ENCODE data around the gene SUPT3H. TPM values are rescaled to one million over a fixed set of nuclear protein-coding genes. Genes with fewer than 3 reads are reported as not detected.

SUPT3H gene
- total and polyA plus RNA-seq, 2 of the 13 experiments (the other 11 are each of a cell fraction or from before 2014, with no cell fraction given): 11.9 to 36.1 TPM

- TF ChIP-seq, protein P1, sequence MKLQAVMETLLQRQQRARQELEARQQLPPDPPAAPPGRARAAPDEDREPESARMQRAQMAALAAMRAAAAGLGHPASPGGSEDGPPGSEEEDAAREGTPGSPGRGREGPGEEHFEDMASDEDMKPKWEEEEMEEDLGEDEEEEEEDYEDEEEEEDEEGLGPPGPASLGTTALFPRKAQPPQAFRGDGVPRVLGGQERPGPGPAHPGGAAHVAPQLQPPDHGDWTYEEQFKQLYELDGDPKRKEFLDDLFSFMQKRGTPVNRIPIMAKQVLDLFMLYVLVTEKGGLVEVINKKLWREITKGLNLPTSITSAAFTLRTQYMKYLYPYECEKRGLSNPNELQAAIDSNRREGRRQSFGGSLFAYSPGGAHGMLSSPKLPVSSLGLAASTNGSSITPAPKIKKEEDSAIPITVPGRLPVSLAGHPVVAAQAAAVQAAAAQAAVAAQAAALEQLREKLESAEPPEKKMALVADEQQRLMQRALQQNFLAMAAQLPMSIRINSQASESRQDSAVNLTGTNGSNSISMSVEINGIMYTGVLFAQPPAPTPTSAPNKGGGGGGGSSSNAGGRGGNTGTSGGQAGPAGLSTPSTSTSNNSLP (IDR thresholded peaks at IDR 0.05; ENCODE audit: low read depth, low read length): peak; percentile 71
- TF ChIP-seq SPEN (CRISPR knock-in tag; IDR thresholded peaks at IDR 0.05; ENCODE audit: low read depth) (0 out of 2 replicates have a peak, but pooled peaks have one; percentile 41), ATF6 (CRISPR knock-in tag; conservative IDR thresholded peaks at IDR 0.05) (no peak), ZFX (CRISPR knock-in tag; IDR thresholded peaks at IDR 0.05; ENCODE audit: low read depth) (peak; percentile 40; the same call in 1 of the 2 replicates), ZMYM4 (CRISPR knock-in tag; IDR thresholded peaks at IDR 0.05) (peak; percentile 53; the same call in 1 of the 2 replicates), SALL1 (CRISPR knock-in tag; IDR thresholded peaks at IDR 0.05) (peak; percentile 45; the same call in 1 of the 2 replicates), NR2F1 (CRISPR knock-in tag; IDR thresholded peaks at IDR 0.05) (peak; percentile 31 to 50; a peak in 1 of 4 replicates), PBX2 (CRISPR knock-in tag; IDR thresholded peaks at IDR 0.05) (peak; percentile 47; the same call in 1 of the 2 replicates), SSRP1 (CRISPR knock-in tag; IDR thresholded peaks at IDR 0.05) (no peak), HIC2 (CRISPR knock-in tag; IDR thresholded peaks at IDR 0.05; ENCODE audit: low read depth) (peak; percentile 86), KDM3A (CRISPR knock-in tag; IDR thresholded peaks at IDR 0.05; ENCODE audit: low read depth) (no peak), ZNF619 (CRISPR knock-in tag; IDR thresholded peaks at IDR 0.05) (no peak), NR2F6 (IDR thresholded peaks at IDR 0.05) (no peak), NR2F6 (CRISPR knock-in tag; IDR thresholded peaks at IDR 0.05) (peak; percentile 47)
- TF ChIP-seq, protein P2, sequence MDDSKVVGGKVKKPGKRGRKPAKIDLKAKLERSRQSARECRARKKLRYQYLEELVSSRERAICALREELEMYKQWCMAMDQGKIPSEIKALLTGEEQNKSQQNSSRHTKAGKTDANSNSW (CRISPR knock-in tag; IDR thresholded peaks at IDR 0.05; ENCODE audit: borderline replicate concordance): no peak
Measured at GRCh38 chr6:44921798-44922197, 455.9 kb downstream of the SUPT3H start (continued).

All from HepG2 (cell line).